Measurements from ENCODE around the gene MYO1H. TPM values are rescaled to one million over a fixed set of nuclear protein-coding genes. Genes with fewer than 3 reads are reported as not detected.

MYO1H gene
- total and polyA plus RNA-seq, 2 of the 8 experiments (the other 6 are each of a cell fraction or from before 2014, with no cell fraction given), result 0.03 TPM; not detected in 1

DNA sequence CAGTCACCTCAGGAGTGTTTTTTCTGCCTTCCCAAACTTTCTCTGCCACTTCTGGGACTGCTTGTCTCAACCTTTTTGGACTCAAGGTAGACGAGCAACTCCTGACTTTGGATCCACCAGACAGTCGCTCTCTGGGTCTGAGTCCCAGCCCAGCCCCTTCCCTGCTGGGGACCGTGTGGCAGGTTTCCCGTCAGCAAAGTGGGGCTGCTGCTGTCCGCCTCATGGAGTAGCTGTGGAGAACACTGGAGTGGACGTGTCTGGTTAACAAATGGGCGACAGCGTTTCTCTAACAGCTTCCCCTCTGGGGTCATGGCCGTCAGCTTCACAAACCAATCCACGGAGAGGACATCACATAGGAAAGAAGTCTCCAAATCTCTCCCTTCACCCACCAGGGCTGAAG lies 74.6 kb downstream of the MYO1H start (continued):
- no peak for TF ChIP-seq CHD7 (IDR thresholded peaks at IDR 0.05; ENCODE audit: insufficient replicate concordance, low read length)
- no peak for TF ChIP-seq KDM1A (IDR thresholded peaks at IDR 0.05; ENCODE audit: borderline replicate concordance, low read length)
- TF ChIP-seq SRF (IDR thresholded peaks at IDR 0.05; ENCODE audit: low read depth, low read length), result no peak
- TF ChIP-seq EZH2 (IDR thresholded peaks at IDR 0.05; ENCODE audit: low read depth, low read length, severe bottlenecking), result no peak
- no peak for TF ChIP-seq HDAC6 (IDR thresholded peaks at IDR 0.05; ENCODE audit: low read depth, low read length)
- TF ChIP-seq BRCA1 (IDR thresholded peaks at IDR 0.05; ENCODE audit: low read depth, low read length), result no peak
- no peak for TF ChIP-seq TAF7 (optimal IDR thresholded peaks at IDR 0.05; ENCODE audit: borderline replicate concordance, low read depth, low read length)
- TF ChIP-seq USF2 (IDR thresholded peaks at IDR 0.05; ENCODE audit: low read length), result no peak
- TF ChIP-seq GTF2F1 (IDR thresholded peaks at IDR 0.05; ENCODE audit: borderline replicate concordance, low read depth, low read length), result no peak
- no peak for TF ChIP-seq CHD2 (IDR thresholded peaks at IDR 0.05; ENCODE audit: low read length)
- TF ChIP-seq ASH2L (IDR thresholded peaks at IDR 0.05; ENCODE audit: low read length), result no peak
